A673 (cell line): ENCODE results near the gene CYBRD1.

Experiments used
- CTCF ChIP-seq: fragments of 300-800, 200-600 bp; sonication (generic); conservative IDR thresholded peaks from 2 replicates; pipeline ENCODE4 v1.5.1; 2017; ENCODE audit warnings: low read depth, mild to moderate bottlenecking, antibody characterized with exemption, low read length, moderate library complexity, mixed read lengths
- EZH2 ChIP-seq: fragments of 200-600 bp; sonication (generic); IDR thresholded peaks from 2 replicates; pipeline ENCODE4 v1.6.1; 2017; ENCODE audit warnings: borderline replicate concordance, low read depth, mild to moderate bottlenecking, mixed read lengths, antibody characterized with exemption, low read length; ENCODE audit not compliant: poor library complexity, severe bottlenecking

DNA sequence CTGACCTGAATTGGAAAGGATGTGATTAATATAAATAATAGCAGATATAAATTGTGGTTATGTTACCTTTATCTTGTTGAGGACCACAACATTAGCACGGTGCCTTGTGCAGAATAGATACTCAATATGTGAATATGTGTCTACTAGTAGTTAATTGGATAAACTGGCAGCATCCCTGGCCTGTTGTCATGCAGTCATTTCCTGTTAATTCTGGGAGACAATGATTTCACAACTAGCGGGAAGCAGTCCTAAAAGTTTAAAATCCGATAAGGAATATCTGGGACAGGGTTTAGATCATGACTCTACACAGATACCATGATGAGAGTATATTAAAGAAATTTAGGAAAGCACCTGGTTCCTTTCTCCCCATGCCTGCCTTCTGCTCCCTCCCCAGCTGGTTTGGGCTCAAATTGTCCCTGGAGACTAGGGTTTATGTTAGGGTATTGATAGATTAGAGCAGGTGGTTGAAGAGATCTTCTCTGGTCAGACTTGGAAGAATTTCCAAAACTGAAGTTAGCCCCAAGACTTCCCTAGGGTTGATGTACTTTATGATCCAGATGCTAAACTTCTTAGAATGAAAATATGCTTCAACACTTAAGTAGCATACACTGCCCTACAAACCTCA, 32.8 kb downstream of the CYBRD1 start:
- TF ChIP-seq CTCF (no peak), EZH2 (no peak)
